H1 (cell line): ENCODE results near the gene GTF2IRD1. TPM values are rescaled to one million over a fixed set of nuclear protein-coding genes. Genes with fewer than 3 reads are reported as not detected.

Experiments
- CTCF ChIA-PET: fragments of 300-600 bp; sonication (Branson Sonifier 250); formaldehyde crosslinking; loops from one replicate; lab custom pipeline; 2021; ENCODE audit not compliant: partially characterized antibody; lab: Charles Lee
- POLR2A ChIA-PET: fragments of 300-600 bp; sonication (Branson Sonifier 250); formaldehyde crosslinking; loops from one replicate; lab custom pipeline; 2021; ENCODE audit warnings: inconsistent platforms; ENCODE audit not compliant: partially characterized antibody; lab: Charles Lee
- DNase-seq, 2 experiments: peaks; one replicate each; pipeline versions ENCODE4 v3.0.0 to v3.0.0-alpha.2; 2010 to 2022; ENCODE audit warnings: low spot score in 2 of 2, low read depth in 1 of 2, mixed read lengths in 1 of 2
- FAIRE-seq: peaks from 2 replicates; lab custom pipeline; 2011; peaks lifted over from hg19 to GRCh38; lab: Jason Lieb, UNC
- H2AFZ ChIP-seq: 2 replicates; pipeline ENCODE4 v1.8.1; 2012; ENCODE audit warnings: low read length, inconsistent platforms
- H2AK5ac ChIP-seq: 2 replicates; pipeline ENCODE4 v1.6.1; 2013; ENCODE audit warnings: low read depth, low read length
- H2BK120ac ChIP-seq: replicated peaks from 2 replicates; pipeline ENCODE3; 2013; ENCODE audit warnings: low read depth, low read length, inconsistent platforms
- H2BK12ac ChIP-seq: 2 replicates; pipeline ENCODE4 v1.6.1; 2013; ENCODE audit warnings: low read depth, low read length
- H2BK15ac ChIP-seq: 2 replicates; pipeline ENCODE4 v1.6.1; 2013; ENCODE audit warnings: low read length
- H2BK20ac ChIP-seq: 2 replicates; pipeline ENCODE4 v1.6.1; 2013; ENCODE audit warnings: low read length
- H2BK5ac ChIP-seq: 2 replicates; pipeline ENCODE4 v1.6.1; 2013; ENCODE audit warnings: low read depth, low read length
- H3K14ac ChIP-seq: 2 replicates; pipeline ENCODE4 v1.6.1; 2013; ENCODE audit warnings: inconsistent platforms; ENCODE audit not compliant: insufficient read length
- H3K18ac ChIP-seq: 2 replicates; pipeline ENCODE4 v1.6.1; 2013; ENCODE audit warnings: low read length; ENCODE audit errors: extremely low read depth
- H3K23ac ChIP-seq: 2 replicates; pipeline ENCODE4 v1.6.1; 2013; ENCODE audit warnings: inconsistent platforms; ENCODE audit not compliant: insufficient read length
- H3K23me2 ChIP-seq: 2 replicates; pipeline ENCODE4 v1.6.1; 2013; ENCODE audit warnings: low read depth, low read length
- H3K27ac ChIP-seq: 2 replicates; pipeline ENCODE4 v1.6.1; 2011; ENCODE audit warnings: low read depth, low read length, inconsistent platforms
- H3K27me3 ChIP-seq, 4 experiments: replicated peaks in 1 of 4; 1 replicate in 1 of 4; 2 replicates in 3 of 4; pipeline versions ENCODE4 v1.6.1 to v1.8.1; 2011 to 2013; ENCODE audit warnings: low read length in 3 of 4, mild to moderate bottlenecking in 3 of 4, inconsistent platforms in 2 of 4, mixed read lengths in 2 of 4, moderate library complexity in 1 of 4; ENCODE audit not compliant: control insufficient read depth in 3 of 4, insufficient read depth in 3 of 4; ENCODE audit errors: extremely low read depth in 1 of 4
- H3K36me3 ChIP-seq, 4 experiments: 2 replicates each; pipeline versions ENCODE4 v1.6.1 to v1.8.1; 2011 to 2013; ENCODE audit warnings: mild to moderate bottlenecking in 4 of 4, low read length in 3 of 4, moderate library complexity in 2 of 4, control low read depth in 1 of 4, inconsistent platforms in 1 of 4; ENCODE audit not compliant: insufficient read depth in 4 of 4, control insufficient read depth in 2 of 4
- H3K4ac ChIP-seq: replicated peaks from 2 replicates; pipeline ENCODE3; 2013; ENCODE audit warnings: low read length, low read depth, mixed read lengths, inconsistent platforms; ENCODE audit not compliant: insufficient read length
- H3K4me1 ChIP-seq, 4 experiments: replicated peaks in 1 of 4; 1 replicate in 1 of 4; 2 replicates in 3 of 4; pipeline versions ENCODE4 v1.6.1 to v1.8.1; 2011 to 2013; ENCODE audit warnings: low read length in 3 of 4, inconsistent platforms in 2 of 4, mixed read lengths in 1 of 4; ENCODE audit not compliant: insufficient read depth in 4 of 4, control insufficient read depth in 3 of 4
- H3K4me2 ChIP-seq, 2 experiments: 2 replicates each; pipeline versions ENCODE4 v1.6.1 to v1.8.1; 2011 to 2013; ENCODE audit warnings: low read depth in 2 of 2, low read length in 2 of 2, control low read depth in 1 of 2, inconsistent platforms in 1 of 2, mild to moderate bottlenecking in 1 of 2; ENCODE audit not compliant: insufficient read depth in 1 of 2
- H3K4me3 ChIP-seq, 4 experiments: fragments of 200-600, 300-600 bp in 1 of 4; sonication (generic), shearing (Covaris generic), sonication (Bioruptor Twin) in 1 of 4; 2 replicates each; pipeline versions ENCODE4 v1.5.1 to v1.8.1; 2011 to 2016; ENCODE audit warnings: low read length in 4 of 4, low read depth in 3 of 4, control low read depth in 2 of 4, inconsistent platforms in 2 of 4, mild to moderate bottlenecking in 2 of 4, mixed read lengths in 1 of 4, moderate library complexity in 1 of 4; ENCODE audit not compliant: insufficient read depth in 2 of 4; ENCODE audit errors: extremely low read depth in 1 of 4
- H3K56ac ChIP-seq: replicated peaks from 2 replicates; pipeline ENCODE3; 2013; ENCODE audit warnings: low read depth, mild to moderate bottlenecking, mixed read lengths, low read length, inconsistent platforms; ENCODE audit not compliant: insufficient read length
- H3K79me1 ChIP-seq: 2 replicates; pipeline ENCODE4 v1.6.1; 2013; ENCODE audit warnings: low read depth, low read length, control low read depth
- H3K79me2 ChIP-seq, 2 experiments: 2 replicates each; pipeline versions ENCODE4 v1.6.1 to v1.8.1; 2012 to 2013; ENCODE audit warnings: low read length in 2 of 2, mild to moderate bottlenecking in 2 of 2, inconsistent platforms in 1 of 2; ENCODE audit not compliant: insufficient read depth in 2 of 2, control insufficient read depth in 1 of 2
- H3K9ac ChIP-seq, 4 experiments: replicated peaks in 1 of 4; 1 replicate in 1 of 4; 2 replicates in 3 of 4; pipeline versions ENCODE4 v1.6.1 to v1.8.1; 2011 to 2013; ENCODE audit warnings: low read depth in 3 of 4, low read length in 3 of 4, control low read depth in 2 of 4, mild to moderate bottlenecking in 2 of 4, moderate library complexity in 2 of 4, inconsistent platforms in 1 of 4; ENCODE audit errors: extremely low read depth in 1 of 4
- H3K9me3 ChIP-seq, 2 experiments: 2 replicates each; pipeline versions ENCODE4 v1.6.1 to v1.8.1; 2012 to 2013; ENCODE audit warnings: mild to moderate bottlenecking in 2 of 2, moderate library complexity in 2 of 2, control low read depth in 1 of 2, inconsistent platforms in 1 of 2, low read depth in 1 of 2, low read length in 1 of 2, mixed read lengths in 1 of 2; ENCODE audit not compliant: insufficient read depth in 2 of 2
- H4K20me1 ChIP-seq, 2 experiments: replicated peaks in 1 of 2; 2 replicates each; pipeline versions ENCODE3 to v1.8.1; 2011 to 2013; ENCODE audit warnings: inconsistent platforms in 2 of 2, low read length in 2 of 2, mild to moderate bottlenecking in 1 of 2; ENCODE audit not compliant: insufficient read depth in 2 of 2, control insufficient read depth in 1 of 2
- H4K5ac ChIP-seq: 2 replicates; pipeline ENCODE4 v1.6.1; 2013; ENCODE audit warnings: low read length, low read depth, mixed read lengths, inconsistent platforms; ENCODE audit not compliant: insufficient read length
- H4K8ac ChIP-seq: 2 replicates; pipeline ENCODE4 v1.8.0; 2013; ENCODE audit warnings: mild to moderate bottlenecking, moderate library complexity, low read length, inconsistent platforms; ENCODE audit not compliant: insufficient read depth; ENCODE audit errors: extremely low read depth
- H4K91ac ChIP-seq: replicated peaks from 2 replicates; pipeline ENCODE3; 2013; ENCODE audit warnings: low read length, mixed read lengths, inconsistent platforms; ENCODE audit not compliant: insufficient read length
- HDAC2 ChIP-seq, 2 experiments: fragments of 300-600 bp in 1 of 2; sonication (generic) in 1 of 2; IDR thresholded peaks; 2 replicates each; pipeline ENCODE4 v1.6.1; 2011 to 2012; ENCODE audit warnings: low read depth in 2 of 2, low read length in 2 of 2, mild to moderate bottlenecking in 2 of 2, moderate library complexity in 2 of 2, borderline replicate concordance in 1 of 2, inconsistent platforms in 1 of 2
- RXRA ChIP-seq: IDR thresholded peaks from 2 replicates; pipeline ENCODE4 v1.6.1; 2011; ENCODE audit warnings: low read depth, mild to moderate bottlenecking, low read length, moderate library complexity; ENCODE audit not compliant: insufficient read depth
- WGBS, 2 experiments: shearing (Covaris generic) in 1 of 2; methylation state at CpG; one replicate each; pipeline versions ENCODE4 v1.1.6 to v1.1.7; 2013 to 2015; ENCODE audit warnings: low lambda C conversion rate in 2 of 2, mixed read lengths in 2 of 2, inconsistent platforms in 1 of 2, low coverage in 1 of 2, missing lambda C conversion rate in 1 of 2; ENCODE audit not compliant: insufficient replicate concordance in 2 of 2, insufficient coverage in 1 of 2, insufficient read length in 1 of 2; ENCODE audit errors: extremely low coverage in 1 of 2, missing lambda C conversion rate in 1 of 2; 5-methylcytosine and 5-hydroxymethylcytosine counted together
- polyA plus RNA-seq, 7 experiments: library from polyadenylated mRNA; depleted of rRNA in 3 of 7; stranded (reverse) in 5 of 7; unstranded in 2 of 7; fragments of >200 nt in 5 of 7; fragments of 200-250 nt in 2 of 7; gene quantifications; 1 replicate in 5 of 7; 2 replicates in 1 of 7; 4 replicates in 1 of 7; pipeline versions ENCODE4 v1.2.1 to v1.2.3, GENCODE V29; 2011 to 2013; ENCODE audit warnings: missing spikeins in 2 of 7, mixed read lengths in 2 of 7
- total RNA-seq: library from RNA; stranded (reverse); fragmentation: NEBNext Ultra II Directional; extraction: Animal tissue kit (Norgen Biotek cat#: 25700); gene quantifications from 2 replicates; pipeline ENCODE4 v1.2.1, GENCODE V29; 2021

Gene GTF2IRD1
- total and polyA plus RNA-seq, 2 of the 8 experiments (the other 6 are each of a cell fraction or from before 2014, with no cell fraction given): 27.4 to 45.4 TPM

- Histone ChIP-seq H2BK12ac (no peak overlapping the region), H3K4me1 (peaks cover 0 to 2% (median 0%) of the 10 kb centered on the region in 4 experiments; a peak in 1 of 7 replicates), H3K9ac (no peak overlapping the region), H4K20me1 (peaks cover 0 to 2% of the 10 kb centered on the region in 2 experiments), H3K4ac (no peak overlapping the region), H3K4me3 (no peak overlapping the region), H3K27me3 (no peaks in the 10 kb centered on the region), H3K56ac (no peak overlapping the region), H3K23ac (no peak overlapping the region), H2BK15ac (no peak overlapping the region), H3K79me2 (no peaks in the 10 kb centered on the region), H2AK5ac (no peak overlapping the region), H2BK120ac (no peak overlapping the region), H4K91ac (no peak overlapping the region), H3K36me3 (peaks cover 10 to 26% (median 14%) of the 10 kb centered on the region in 4 experiments; a peak in 6 of 8 replicates), H2BK20ac (no peak overlapping the region), H2BK5ac (no peak overlapping the region), H3K4me2 (no peak overlapping the region), H3K23me2 (no peaks in the 10 kb centered on the region), H3K79me1 (no peaks in the 10 kb centered on the region), H2AFZ (no peak overlapping the region), H4K8ac (no peak overlapping the region), H3K9me3 (peaks cover 0 to 5% of the 10 kb centered on the region in 2 experiments; a peak in 1 of 4 replicates), H3K18ac (no peak overlapping the region), H3K14ac (no peak overlapping the region), H3K27ac (no peak overlapping the region), H4K5ac (no peak overlapping the region)
- TF ChIP-seq RXRA: no peak
- no peak for TF ChIP-seq HDAC2 (IDR thresholded peaks at IDR 0.05; ENCODE audit: borderline replicate concordance in 1 of 2, low read depth in 2 of 2, low read length in 2 of 2)
- FAIRE-seq: no peak
- ChIA-PET POLR2A (no interaction called here), CTCF (interaction anchor here (0.7 to 1.5 kb wide), 15 partner anchors 8 to 238 kb away, joined by 3 to 6 read pairs (median 4); no protein-coding TSS in a partner anchor)
- no peak for DNase-seq
- 91% methylated on average over 7 of the region's 8 CpGs; no CpG with 5 or more reads in 1 of the 2 experiments for WGBS, 2 experiments
These were observed 92.2 kb downstream of the GTF2IRD1 start for GRCh38 chr7:74545921-74546320.
